ENCODE data around the gene CD1D.

DNA sequence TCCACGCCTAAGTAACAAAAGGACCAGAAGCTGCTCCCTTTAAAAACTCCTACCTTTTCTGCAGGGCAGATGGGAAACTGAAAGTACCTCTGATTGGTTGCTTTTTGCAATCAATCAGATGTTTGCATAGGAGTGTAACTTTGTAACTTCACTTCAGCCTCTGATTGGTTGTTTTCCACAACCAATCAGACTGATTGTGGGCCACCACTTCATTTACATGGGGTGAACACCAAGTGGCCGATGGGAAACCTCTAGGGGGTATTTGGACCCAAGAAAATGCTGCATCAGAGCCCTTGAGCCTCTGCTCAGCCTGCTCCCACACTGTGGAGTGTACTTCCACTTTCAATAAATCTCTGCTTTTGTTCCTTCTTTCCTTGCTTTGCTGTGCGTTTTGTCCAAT is 32.8 kb upstream of the CD1D start:
- TF ChIP-seq EP300 (IDR thresholded peaks at IDR 0.05; ENCODE audit: borderline replicate concordance in 1 of 2, low read depth in 1 of 2, low read length in 1 of 2) (no peak), RFX5 (IDR thresholded peaks at IDR 0.05; ENCODE audit: low read length) (no peak), EZH2phosphoT487 (IDR thresholded peaks at IDR 0.05; ENCODE audit: borderline replicate concordance, low read depth) (no peak), MEF2A (IDR thresholded peaks at IDR 0.05; ENCODE audit: borderline replicate concordance, low read depth) (no peak), CHD2 (IDR thresholded peaks at IDR 0.05; ENCODE audit: low read length, partially characterized antibody) (no peak), GABPA (IDR thresholded peaks at IDR 0.05; ENCODE audit: low read depth) (no peak), MXI1 (IDR thresholded peaks at IDR 0.05; ENCODE audit: low read depth, low read length) (no peak), SMC3 (IDR thresholded peaks at IDR 0.05; ENCODE audit: low read depth, low read length) (no peak), FOXM1 (IDR thresholded peaks at IDR 0.05; ENCODE audit: low read depth) (no peak)
- TF ChIP-seq, protein P1, sequence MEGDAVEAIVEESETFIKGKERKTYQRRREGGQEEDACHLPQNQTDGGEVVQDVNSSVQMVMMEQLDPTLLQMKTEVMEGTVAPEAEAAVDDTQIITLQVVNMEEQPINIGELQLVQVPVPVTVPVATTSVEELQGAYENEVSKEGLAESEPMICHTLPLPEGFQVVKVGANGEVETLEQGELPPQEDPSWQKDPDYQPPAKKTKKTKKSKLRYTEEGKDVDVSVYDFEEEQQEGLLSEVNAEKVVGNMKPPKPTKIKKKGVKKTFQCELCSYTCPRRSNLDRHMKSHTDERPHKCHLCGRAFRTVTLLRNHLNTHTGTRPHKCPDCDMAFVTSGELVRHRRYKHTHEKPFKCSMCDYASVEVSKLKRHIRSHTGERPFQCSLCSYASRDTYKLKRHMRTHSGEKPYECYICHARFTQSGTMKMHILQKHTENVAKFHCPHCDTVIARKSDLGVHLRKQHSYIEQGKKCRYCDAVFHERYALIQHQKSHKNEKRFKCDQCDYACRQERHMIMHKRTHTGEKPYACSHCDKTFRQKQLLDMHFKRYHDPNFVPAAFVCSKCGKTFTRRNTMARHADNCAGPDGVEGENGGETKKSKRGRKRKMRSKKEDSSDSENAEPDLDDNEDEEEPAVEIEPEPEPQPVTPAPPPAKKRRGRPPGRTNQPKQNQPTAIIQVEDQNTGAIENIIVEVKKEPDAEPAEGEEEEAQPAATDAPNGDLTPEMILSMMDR (IDR thresholded peaks at IDR 0.05): no peak
- TF ChIP-seq, protein P2, sequence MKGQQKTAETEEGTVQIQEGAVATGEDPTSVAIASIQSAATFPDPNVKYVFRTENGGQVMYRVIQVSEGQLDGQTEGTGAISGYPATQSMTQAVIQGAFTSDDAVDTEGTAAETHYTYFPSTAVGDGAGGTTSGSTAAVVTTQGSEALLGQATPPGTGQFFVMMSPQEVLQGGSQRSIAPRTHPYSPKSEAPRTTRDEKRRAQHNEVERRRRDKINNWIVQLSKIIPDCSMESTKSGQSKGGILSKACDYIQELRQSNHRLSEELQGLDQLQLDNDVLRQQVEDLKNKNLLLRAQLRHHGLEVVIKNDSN (IDR thresholded peaks at IDR 0.05; ENCODE audit: borderline replicate concordance, low read depth): no peak

Measured in SK-N-SH (cell line).